ENCODE data around the gene CACNA1D. TPM values are rescaled to one million over a fixed set of nuclear protein-coding genes. Genes with fewer than 3 reads are reported as not detected.

The CACNA1D gene
- total RNA-seq, 4 donors from 2014 or later, result 0.85 to 0.88 TPM; not detected in 2

DNA sequence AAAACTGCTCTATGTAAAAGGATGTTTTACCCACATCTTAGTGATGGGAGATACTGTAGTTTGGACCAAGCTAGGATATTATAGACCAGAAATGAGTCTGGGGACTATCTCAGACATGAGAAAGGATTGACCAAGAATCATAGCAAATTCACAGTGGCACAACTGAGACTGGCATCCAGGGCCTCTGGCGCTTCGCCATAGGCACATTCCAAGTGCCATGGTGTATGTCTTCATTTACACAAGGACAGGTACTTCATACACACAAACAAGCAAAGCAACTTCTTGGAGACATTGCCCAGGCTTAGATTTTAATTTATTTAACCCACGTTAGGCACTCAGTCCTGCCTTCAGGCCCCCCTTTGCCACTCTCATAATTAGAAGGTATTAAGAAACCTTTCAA, 28.9 kb downstream of the CACNA1D start:
- TF ChIP-seq, protein P1, sequence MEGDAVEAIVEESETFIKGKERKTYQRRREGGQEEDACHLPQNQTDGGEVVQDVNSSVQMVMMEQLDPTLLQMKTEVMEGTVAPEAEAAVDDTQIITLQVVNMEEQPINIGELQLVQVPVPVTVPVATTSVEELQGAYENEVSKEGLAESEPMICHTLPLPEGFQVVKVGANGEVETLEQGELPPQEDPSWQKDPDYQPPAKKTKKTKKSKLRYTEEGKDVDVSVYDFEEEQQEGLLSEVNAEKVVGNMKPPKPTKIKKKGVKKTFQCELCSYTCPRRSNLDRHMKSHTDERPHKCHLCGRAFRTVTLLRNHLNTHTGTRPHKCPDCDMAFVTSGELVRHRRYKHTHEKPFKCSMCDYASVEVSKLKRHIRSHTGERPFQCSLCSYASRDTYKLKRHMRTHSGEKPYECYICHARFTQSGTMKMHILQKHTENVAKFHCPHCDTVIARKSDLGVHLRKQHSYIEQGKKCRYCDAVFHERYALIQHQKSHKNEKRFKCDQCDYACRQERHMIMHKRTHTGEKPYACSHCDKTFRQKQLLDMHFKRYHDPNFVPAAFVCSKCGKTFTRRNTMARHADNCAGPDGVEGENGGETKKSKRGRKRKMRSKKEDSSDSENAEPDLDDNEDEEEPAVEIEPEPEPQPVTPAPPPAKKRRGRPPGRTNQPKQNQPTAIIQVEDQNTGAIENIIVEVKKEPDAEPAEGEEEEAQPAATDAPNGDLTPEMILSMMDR (IDR thresholded peaks at IDR 0.05; ENCODE audit: low read depth), result no peak

DNA sequence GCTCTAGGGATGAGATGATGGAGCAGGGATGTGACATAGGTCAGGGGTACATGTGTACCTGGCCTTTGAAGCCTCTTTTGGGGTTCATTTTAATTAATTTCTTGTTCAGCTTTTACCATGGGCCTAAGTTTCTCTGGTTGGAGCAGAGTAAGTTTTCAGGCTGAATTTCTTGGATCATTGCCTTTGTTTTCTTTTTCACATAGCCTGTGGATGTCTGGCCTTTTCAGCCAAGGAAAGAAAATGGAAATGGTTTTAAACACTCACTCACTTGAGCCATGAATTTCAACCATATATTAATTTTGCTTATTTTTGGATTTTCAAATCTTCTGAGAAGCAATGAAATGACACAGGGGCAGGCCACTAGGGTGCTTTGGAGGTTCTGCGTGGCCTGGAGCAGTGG, 30.2 kb downstream of the CACNA1D start:
- TF ChIP-seq, protein P1 (IDR thresholded peaks at IDR 0.05; ENCODE audit: low read depth), result no peak

DNA sequence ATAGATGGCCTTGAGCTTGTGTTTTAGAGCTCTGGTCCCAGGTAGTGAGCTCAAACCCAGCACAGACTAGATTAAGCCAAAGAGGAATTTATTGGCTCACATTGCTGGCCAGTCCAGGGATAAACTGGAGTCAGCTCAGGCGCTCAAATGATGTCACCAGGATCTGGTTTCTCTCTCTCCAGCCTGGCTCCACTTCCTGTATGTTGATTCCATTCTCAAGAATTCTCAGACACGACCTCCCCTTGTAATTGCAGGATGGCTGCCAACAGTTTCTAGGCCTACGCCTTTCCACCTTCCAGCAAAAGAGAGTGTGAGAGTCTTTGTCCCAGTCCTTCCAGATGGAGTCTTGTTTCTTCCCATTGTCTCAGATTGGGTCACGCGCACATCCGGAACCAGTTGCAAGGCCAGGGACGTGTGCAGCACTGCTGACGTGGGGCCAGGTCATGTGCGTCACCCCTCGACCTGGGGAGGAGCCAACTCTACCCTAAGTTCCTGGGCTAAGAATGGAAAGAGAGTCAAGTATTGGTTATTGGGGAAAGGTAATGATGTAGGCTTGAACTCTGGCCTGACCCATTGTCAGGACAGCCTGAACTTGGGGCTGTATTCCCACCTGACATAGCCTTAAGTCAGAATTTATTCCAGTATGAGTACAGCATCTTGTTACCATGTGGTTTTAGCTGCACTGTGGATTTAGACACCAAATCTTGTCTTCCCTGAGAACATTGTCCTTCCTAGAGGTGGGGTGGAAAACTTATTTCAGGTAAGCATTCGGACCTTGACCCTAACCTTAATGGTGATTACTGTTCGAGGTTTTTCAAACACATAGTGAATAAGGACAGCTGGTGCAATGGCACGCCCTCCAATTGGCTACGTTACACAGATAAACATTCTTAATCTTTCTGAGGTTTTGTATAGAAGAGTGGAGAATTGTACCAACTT, 31.6 kb downstream of the CACNA1D start:
- TF ChIP-seq, protein P1 (IDR thresholded peaks at IDR 0.05; ENCODE audit: low read depth), result no peak

DNA sequence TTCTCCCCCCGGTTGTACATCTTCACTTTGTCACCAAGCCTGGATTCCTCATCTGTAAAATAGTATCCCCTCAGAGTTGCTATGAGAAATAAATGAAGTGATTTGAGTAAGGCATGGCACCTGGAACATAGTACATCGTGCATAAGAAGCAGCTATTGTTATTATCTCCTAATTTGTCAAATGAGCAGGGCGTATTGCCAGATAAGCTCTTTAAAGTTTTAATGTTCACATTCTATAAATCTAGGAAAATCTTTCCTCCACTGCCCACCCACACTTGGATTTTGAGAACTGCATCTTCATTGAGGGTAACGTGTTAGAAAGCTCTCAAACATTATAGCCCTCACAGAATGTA, 32.3 kb downstream of the CACNA1D start:
- TF ChIP-seq, protein P1 (IDR thresholded peaks at IDR 0.05; ENCODE audit: low read depth), result no peak

DNA sequence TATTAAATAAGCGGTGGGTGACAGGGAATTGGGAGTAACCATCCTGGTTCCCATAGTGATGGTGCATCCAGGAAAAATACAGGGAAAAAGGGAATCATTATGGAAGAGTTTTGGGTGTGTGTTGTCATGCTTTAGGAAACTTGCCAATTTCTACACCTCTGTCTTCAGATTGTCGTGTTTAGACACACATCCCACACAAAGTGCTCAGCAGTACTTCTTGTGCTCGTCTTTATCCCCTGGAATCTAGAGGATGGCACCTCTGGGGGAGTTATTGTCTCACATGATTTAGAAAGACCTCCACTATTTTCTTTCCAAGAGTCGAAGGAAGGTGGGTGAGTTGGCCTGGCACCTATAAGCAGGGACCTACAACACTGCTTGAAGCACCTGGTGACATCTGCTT, 35.8 kb downstream of the CACNA1D start:
- TF ChIP-seq, protein P1 (IDR thresholded peaks at IDR 0.05; ENCODE audit: low read depth), result no peak

DNA sequence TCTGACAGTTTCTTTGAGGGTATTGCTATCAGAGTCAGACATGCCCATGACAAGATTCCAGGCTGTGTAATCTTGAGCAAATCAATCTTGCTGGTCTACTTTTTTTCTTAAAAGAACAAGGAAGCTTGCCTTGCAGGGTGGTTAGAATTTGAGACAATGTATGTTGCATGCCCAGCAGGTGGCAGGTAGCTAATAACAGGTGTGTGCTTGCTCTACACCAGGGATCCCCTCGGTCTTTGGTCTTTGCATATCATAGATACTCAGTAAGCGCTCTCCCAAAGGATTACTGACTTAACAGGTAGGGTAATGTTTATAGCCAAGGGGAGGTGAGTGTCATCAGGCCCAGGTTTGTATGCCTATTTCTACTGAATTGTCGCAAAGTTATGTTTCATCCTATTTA, 37.3 kb downstream of the CACNA1D start:
- TF ChIP-seq, protein P1 (IDR thresholded peaks at IDR 0.05; ENCODE audit: low read depth), result no peak

DNA sequence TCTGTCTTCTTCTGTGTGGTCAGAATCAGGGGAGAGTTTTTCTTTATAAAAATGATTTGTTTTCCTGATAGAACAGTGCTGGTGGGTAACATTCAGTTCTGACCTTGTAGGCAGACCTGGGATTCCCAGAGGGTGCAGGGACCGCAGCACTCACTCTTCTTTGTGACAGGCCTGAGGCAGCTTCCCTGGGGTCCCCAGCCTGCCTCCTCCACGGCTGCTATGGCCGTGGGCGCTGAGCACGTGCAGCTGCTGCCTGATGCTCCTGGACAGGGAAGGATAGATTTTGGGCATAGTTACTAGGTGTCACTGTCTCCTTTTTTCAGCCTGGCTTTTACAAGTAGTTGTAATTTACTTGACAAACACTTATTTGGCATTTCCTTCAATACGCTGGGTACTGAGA, 39.1 kb downstream of the CACNA1D start:
- TF ChIP-seq, protein P1 (IDR thresholded peaks at IDR 0.05; ENCODE audit: low read depth), result no peak

Measured in subcutaneous adipose tissue (tissue), 4 donors.